PC-9 (cell line): ENCODE data around the gene DDX19B. TPM values are rescaled to one million over a fixed set of nuclear protein-coding genes. Genes with fewer than 3 reads are reported as not detected.

Source experiments
- BruUV-seq: library from RNA; stranded (reverse); fragments of 400-500 nt; replicated peaks from 2 replicates; lab custom pipeline; 2021; lab: Mats Ljungman, UMichigan
- CTCF ChIA-PET: fragments of 300-600 bp; sonication (Branson Sonifier 250); formaldehyde crosslinking; loops from one replicate; lab custom pipeline; 2022; ENCODE audit warnings: antibody characterized with exemption; lab: Charles Lee
- POLR2A ChIA-PET: fragments of 300-600 bp; sonication (Branson Sonifier 250); formaldehyde crosslinking; loops from one replicate; lab custom pipeline; 2022; ENCODE audit warnings: antibody characterized with exemption; ENCODE audit not compliant: unreplicated experiment; lab: Charles Lee
- DNase-seq, 2 experiments: peaks; one replicate each; pipeline versions ENCODE4 v3.0.0 to v3.0.0-alpha.2; 2015 to 2022; ENCODE audit warnings: mixed read lengths in 1 of 2
- H2AFZ ChIP-seq: fragments of 200-600 bp; sonication (generic); 2 replicates; pipeline ENCODE4 v1.8.1; 2017; ENCODE audit warnings: antibody characterized with exemption
- H3F3A ChIP-seq: fragments of 200-600 bp; sonication (generic); 2 replicates; pipeline ENCODE4 v1.8.1; 2017; ENCODE audit warnings: antibody characterized with exemption, mild to moderate bottlenecking, low read depth; ENCODE audit not compliant: insufficient read depth
- H3K27ac ChIP-seq: fragments of 200-600 bp; sonication (generic); 2 replicates; pipeline ENCODE4 v1.6.1; 2016; ENCODE audit warnings: mixed run types
- H3K27me3 ChIP-seq: fragments of 200-600 bp; sonication (generic); 2 replicates; pipeline ENCODE4 v1.6.1; 2016; ENCODE audit warnings: low read depth, mixed run types; ENCODE audit not compliant: insufficient read depth
- H3K36me3 ChIP-seq: fragments of 200-600 bp; sonication (generic); 2 replicates; pipeline ENCODE4 v1.6.1; 2016; ENCODE audit warnings: low read depth, mixed run types
- H3K4me1 ChIP-seq: fragments of 200-600 bp; sonication (generic); replicated peaks from 2 replicates; pipeline ENCODE4 v1.6.1; 2016; ENCODE audit warnings: mixed run types; ENCODE audit not compliant: insufficient read depth
- H3K4me2 ChIP-seq: fragments of 200-600 bp; sonication (generic); 2 replicates; pipeline ENCODE4 v1.6.1; 2017; ENCODE audit warnings: mixed run types
- H3K4me3 ChIP-seq: fragments of 200-600 bp; sonication (generic); 2 replicates; pipeline ENCODE4 v1.6.1; 2016; ENCODE audit warnings: mixed run types
- H3K79me2 ChIP-seq: fragments of 200-600 bp; sonication (generic); 2 replicates; pipeline ENCODE4 v1.6.1; 2017; ENCODE audit warnings: low read depth, mixed run types
- H3K9me2 ChIP-seq: fragments of 200-600 bp; sonication (generic); 2 replicates; pipeline ENCODE4 v1.8.1; 2017; ENCODE audit warnings: mild to moderate bottlenecking; ENCODE audit not compliant: insufficient read depth
- H3K9me3 ChIP-seq: fragments of 200-600 bp; sonication (generic); 2 replicates; pipeline ENCODE4 v1.8.1; 2016; ENCODE audit warnings: low read depth; ENCODE audit not compliant: insufficient read depth
- H4K20me1 ChIP-seq: fragments of 200-600 bp; sonication (generic); 2 replicates; pipeline ENCODE4 v1.8.1; 2017; ENCODE audit not compliant: insufficient read depth
- CTCF ChIP-seq: fragments of 200-600 bp; sonication (generic); conservative IDR thresholded peaks from 2 replicates; pipeline ENCODE4 v1.6.1; 2017; ENCODE audit warnings: mixed run types, antibody characterized with exemption, mild to moderate bottlenecking, moderate library complexity
- EZH2 ChIP-seq: fragments of 200-600 bp; sonication (generic); IDR thresholded peaks from 2 replicates; pipeline ENCODE4 v1.8.0; 2017; ENCODE audit warnings: antibody characterized with exemption, low read depth
- intact Hi-C: fragments of 100-400 bp; cut with micrococcal nuclease; formaldehyde crosslinking; loops from one replicate; pipeline ENCODE4 v1.10.0; 2022; ENCODE audit not compliant: unreplicated experiment
- total RNA-seq: library from RNA; stranded (reverse); gene quantifications from 2 replicates; pipeline ENCODE4 v1.2.3, GENCODE V29; 2021

The DDX19B gene
- total RNA-seq, 1 experiment from 2014 or later: 42.1 TPM

- no peak for TF ChIP-seq CTCF
- no peak for TF ChIP-seq EZH2
- ChIA-PET CTCF (no interaction called here), POLR2A (no interaction called here)
- H2AFZ ChIP-seq: no peak overlapping the region
- H3K4me1 ChIP-seq: no peaks in the 10 kb centered on the region
- no peaks in the 10 kb centered on the region for H3K9me2 ChIP-seq
- H4K20me1 ChIP-seq: peaks cover 4% of the 10 kb centered on the region; the same call in 1 of the 2 replicates
- no peaks in the 10 kb centered on the region for H3K9me3 ChIP-seq
- intact Hi-C loops: no loop called here
- H3F3A ChIP-seq: peaks cover 47% of the 10 kb centered on the region
- no peak overlapping the region for H3K27ac ChIP-seq
- H3K79me2 ChIP-seq: no peaks in the 10 kb centered on the region
- H3K27me3 ChIP-seq: no peaks in the 10 kb centered on the region
- no peak for DNase-seq
- BruUV-seq: TSS peak; percentile 29
- H3K36me3 ChIP-seq: peaks cover 16% of the 10 kb centered on the region; the same call in 1 of the 2 replicates
- H3K4me3 ChIP-seq: no peak overlapping the region
- H3K4me2 ChIP-seq: no peak overlapping the region
These were observed 74.1 kb downstream of the DDX19B start for GRCh38 chr16:70372921-70373728.

GRCh38 chr16:70374213-70374612 lies 75.2 kb downstream of the DDX19B start:
- H4K20me1 ChIP-seq: peaks cover 4% of the 10 kb centered on the region; the same call in 1 of the 2 replicates
- TF ChIP-seq EZH2 (no peak), CTCF (no peak)
- no peaks in the 10 kb centered on the region for H3K27me3 ChIP-seq
- H3K4me3 ChIP-seq: no peak overlapping the region
- no peak overlapping the region for H3K4me2 ChIP-seq
- H2AFZ ChIP-seq: no peak overlapping the region
- H3K36me3 ChIP-seq: peaks cover 16% of the 10 kb centered on the region; the same call in 1 of the 2 replicates
- H3K27ac ChIP-seq: no peak overlapping the region
- H3F3A ChIP-seq: peaks cover 44% of the 10 kb centered on the region
- H3K9me3 ChIP-seq: no peaks in the 10 kb centered on the region
- peaks cover 3% of the 10 kb centered on the region for H3K4me1 ChIP-seq
- ChIA-PET CTCF (no interaction called here), POLR2A (interaction anchor here (0.7 kb wide), 1 partner anchor 19 kb away, joined by 9 read pairs; no protein-coding TSS in a partner anchor)
- H3K9me2 ChIP-seq: no peaks in the 10 kb centered on the region
- BruUV-seq: no TSS peak
- no peak for DNase-seq
- intact Hi-C loops: no loop called here
- peaks cover 4% of the 10 kb centered on the region for H3K79me2 ChIP-seq

- Histone ChIP-seq H2AFZ (no peak overlapping the region), H3K9me2 (no peaks in the 10 kb centered on the region), H4K20me1 (peaks cover 4% of the 10 kb centered on the region; the same call in 1 of the 2 replicates), H3K4me3 (no peak overlapping the region), H3K27me3 (no peaks in the 10 kb centered on the region), H3K4me2 (no peak overlapping the region), H3K27ac (no peak overlapping the region), H3F3A (peaks cover 49% of the 10 kb centered on the region), H3K9me3 (no peaks in the 10 kb centered on the region), H3K36me3 (peaks cover 16% of the 10 kb centered on the region; the same call in 1 of the 2 replicates), H3K79me2 (peaks cover 21% of the 10 kb centered on the region), H3K4me1 (peaks cover 10% of the 10 kb centered on the region)
- no peak for DNase-seq
- ChIA-PET CTCF (interaction anchor here (0.6 kb wide), 1 partner anchor 203 kb away, joined by 5 read pairs; no protein-coding TSS in a partner anchor), POLR2A (interaction anchor here (0.6 kb wide), 2 partner anchors 55 to 186 kb away, joined by 4 to 5 read pairs; no protein-coding TSS in a partner anchor)
- TF ChIP-seq EZH2 (no peak), CTCF (no peak)
- BruUV-seq: no TSS peak
- intact Hi-C loops: no loop called here
These were observed 76.9 kb downstream of the DDX19B start for GRCh38 chr16:70375636-70376611.
